Activated CD8-positive, alpha-beta memory T cell treated with anti-CD3 and anti-CD28 coated beads for 36 hours (primary cell): ENCODE data around the gene ZBTB34. TPM values are rescaled to one million over a fixed set of nuclear protein-coding genes. Genes with fewer than 3 reads are reported as not detected.

ENCODE experiments used
- CTCF ChIA-PET: fragments of 350-600 bp; sonication (Branson Sonifier 250); formaldehyde crosslinking; loops from one replicate; lab custom pipeline; 2021; ENCODE audit warnings: antibody characterized with exemption; lab: Charles Lee
- POLR2A ChIA-PET: fragments of 350-600 bp; sonication (Branson Sonifier 250); formaldehyde crosslinking; loops from one replicate; lab custom pipeline; 2021; ENCODE audit warnings: antibody characterized with exemption; lab: Charles Lee
- total RNA-seq, 2 experiments: library from RNA; stranded (reverse); gene quantifications; one replicate each; pipeline ENCODE4 v1.2.3, GENCODE V29; 2021

ZBTB34 gene
- total RNA-seq, 2 experiments from 2014 or later, result 5.5 to 5.9 TPM

DNA sequence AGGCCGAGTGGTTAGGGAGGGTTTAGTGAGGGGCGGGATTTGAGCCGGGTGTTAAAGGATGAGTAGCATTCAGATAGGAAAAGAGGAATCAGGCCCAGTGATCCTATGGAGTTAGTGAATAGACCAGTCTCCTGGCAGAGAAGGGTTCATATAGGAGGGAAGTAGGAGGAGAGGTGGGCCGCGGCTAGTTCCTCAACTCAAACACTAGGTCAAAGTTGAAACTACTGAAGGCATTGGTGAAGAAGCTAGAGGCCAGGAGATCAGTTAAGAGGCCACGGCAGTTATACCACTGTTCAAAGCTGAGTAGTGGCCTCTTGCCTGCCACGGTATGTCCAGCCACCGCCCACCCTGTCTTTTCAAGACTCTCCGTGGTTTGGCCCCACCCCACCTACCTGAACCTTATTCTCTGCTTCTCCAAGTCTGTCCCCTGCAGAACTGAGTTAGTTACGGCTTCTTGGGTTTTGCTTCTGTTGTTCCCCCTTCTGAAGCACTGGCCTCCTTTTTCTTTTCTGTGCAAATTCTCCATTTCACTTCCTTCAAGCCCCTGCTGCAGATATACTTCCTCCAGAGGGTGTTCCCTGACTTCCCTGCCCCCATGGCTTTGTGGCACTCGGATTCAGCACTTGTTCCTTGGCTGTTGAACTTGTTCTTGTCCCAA lies 1.8 kb downstream of the ZBTB34 start:
- POLR2A ChIA-PET, result no interaction called here
- CTCF ChIA-PET, result interaction anchor here (1.1 to 2.1 kb wide), 2 partner anchors 10 to 28 kb away, joined by 3 to 4 read pairs; no protein-coding TSS in a partner anchor

DNA sequence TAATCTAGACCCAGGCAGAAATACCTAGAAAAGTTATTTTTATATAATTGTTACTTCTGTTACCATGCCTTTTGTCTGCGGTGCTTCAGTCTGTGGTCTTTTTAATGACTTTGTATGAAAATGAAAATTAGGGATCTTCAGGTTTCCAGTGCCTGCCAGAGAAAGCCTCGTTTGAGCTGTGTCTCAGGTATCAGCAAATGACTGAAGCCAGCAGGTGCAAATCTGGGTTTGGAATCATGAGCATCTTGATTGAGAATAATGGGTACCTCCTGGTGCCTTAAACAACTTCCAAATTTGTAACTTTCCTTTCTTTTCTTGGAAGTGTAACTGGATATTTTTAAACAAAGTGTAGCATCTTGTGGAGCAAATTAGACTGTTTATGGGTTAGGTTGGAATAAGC lies 4.3 kb downstream of the ZBTB34 start:
- POLR2A ChIA-PET, result interaction anchor here (0.6 kb wide), 1 partner anchor 47 kb away, joined by 3 read pairs; no protein-coding TSS in a partner anchor
- CTCF ChIA-PET, result no interaction called here

DNA sequence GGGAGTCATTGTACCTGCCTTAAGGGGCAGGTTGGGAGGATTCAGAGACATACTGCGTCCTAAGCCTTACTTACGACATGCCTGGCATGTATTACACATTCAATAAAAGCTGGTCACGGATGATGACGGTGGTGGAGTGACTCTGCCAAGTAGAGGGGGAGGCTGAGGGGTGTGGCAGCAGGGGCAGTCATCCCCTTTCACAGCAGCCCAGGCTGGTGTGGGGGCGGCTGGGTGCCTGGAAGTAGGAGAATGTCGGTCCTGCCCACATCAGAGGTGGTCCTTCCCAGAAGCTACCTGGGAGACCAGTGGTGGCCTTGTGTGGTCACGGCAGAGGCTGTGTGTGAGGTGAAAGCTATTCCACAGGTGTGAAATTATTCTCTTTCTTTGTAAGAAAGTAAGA lies 8.9 kb downstream of the ZBTB34 start:
- CTCF ChIA-PET, result no interaction called here
- POLR2A ChIA-PET, result interaction anchor here (0.6 kb wide), 1 partner anchor 1137 kb away, joined by 3 read pairs; no protein-coding TSS in a partner anchor

DNA sequence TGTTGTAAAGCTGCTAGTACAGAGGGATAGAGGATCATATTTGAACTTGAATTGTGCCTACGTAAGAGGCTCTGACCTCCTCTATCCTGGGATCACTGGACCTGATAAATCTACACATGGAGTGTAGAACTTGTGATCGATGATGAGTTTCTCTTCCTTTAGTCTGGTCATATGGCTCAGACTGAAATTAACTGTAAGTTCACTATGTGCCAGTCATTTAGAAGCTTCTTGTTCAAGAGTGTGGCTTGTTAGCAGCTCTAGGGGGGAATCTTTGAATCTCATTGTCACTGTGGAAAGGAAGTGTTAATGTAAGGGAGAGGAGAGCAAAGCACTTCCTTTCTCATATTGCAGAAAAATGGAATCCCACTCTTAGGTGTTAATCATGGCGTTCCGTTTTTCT lies 12.1 kb downstream of the ZBTB34 start:
- ChIA-PET CTCF (interaction anchor here (1.0 kb wide), 1 partner anchor 37 kb away, joined by 3 read pairs; no protein-coding TSS in a partner anchor), POLR2A (interaction anchor here (1.0 kb wide), 1 partner anchor 13 kb away, joined by 3 read pairs; no protein-coding TSS in a partner anchor)

DNA sequence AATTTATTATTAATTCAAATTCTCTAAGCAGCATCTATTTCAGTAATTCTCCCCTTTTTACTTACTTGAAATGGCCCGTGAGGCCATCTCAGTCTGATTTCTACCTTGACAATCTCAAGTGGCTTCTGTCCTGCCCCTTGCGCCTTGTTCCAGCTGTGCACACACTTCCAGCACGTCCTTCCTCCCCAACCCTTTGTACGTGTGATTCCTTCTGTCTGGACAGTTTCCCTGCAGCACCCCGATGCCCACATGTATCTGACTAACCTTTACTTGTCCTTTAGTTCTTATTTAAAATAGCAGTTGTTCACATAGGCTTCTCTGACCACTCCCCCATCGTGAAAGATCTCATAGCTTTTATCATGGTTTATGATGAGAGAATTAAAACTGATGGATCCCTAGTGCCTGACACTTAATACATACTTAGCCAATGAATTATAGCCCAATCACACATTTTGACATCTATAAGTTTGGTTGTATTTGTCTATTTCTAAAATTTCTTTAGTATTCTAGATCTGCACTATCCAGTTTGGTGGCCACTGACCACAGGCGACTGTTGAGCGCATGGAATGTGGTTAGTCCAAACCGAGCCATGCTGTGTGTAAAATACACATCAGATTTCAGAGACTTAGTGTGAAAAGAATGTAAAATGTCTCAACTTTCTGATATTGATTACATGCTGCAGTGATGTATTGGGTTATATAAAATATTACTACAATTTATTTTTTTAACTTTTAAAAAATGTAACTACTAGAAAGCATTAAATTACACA lies 14.3 kb downstream of the ZBTB34 start:
- CTCF ChIA-PET, result interaction anchor here (0.7 kb wide), 1 partner anchor 169 kb away, joined by 3 read pairs; no protein-coding TSS in a partner anchor
- POLR2A ChIA-PET, result no interaction called here

DNA sequence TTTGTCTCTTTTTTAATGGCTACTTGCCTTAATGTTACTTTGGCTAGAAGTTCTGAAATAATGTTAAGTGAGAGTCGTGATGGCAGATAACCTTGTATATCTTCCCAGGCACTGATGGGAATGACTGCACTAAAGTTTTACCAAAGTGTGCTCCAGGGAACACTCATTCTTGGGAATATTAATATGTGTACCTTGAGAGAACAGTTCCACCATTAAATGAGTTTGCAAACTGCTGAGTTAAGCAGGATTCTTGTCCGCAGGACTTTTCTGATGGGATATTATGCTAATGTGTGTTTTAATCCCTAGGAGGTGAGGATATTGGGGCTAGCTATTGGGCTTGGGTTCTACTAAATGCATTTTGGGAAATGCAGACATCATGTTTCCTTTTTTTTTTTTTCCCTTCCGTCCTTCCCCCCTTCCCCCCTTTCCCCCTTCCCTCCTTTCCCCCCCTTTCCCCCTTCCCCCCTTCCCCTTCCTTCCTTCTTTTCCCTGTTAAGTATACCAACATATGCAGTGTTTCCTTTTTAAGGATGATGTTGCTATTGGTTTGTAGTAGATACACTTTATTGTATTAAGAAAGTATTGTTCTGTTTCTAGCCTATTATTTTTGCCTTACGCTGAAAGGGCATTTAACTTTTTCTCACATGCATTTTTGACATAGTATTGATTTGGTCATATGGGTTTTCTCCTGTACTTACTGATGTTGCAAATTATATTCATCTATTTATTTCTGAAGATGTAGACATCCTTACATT lies 15.5 kb downstream of the ZBTB34 start:
- POLR2A ChIA-PET, result no interaction called here

DNA sequence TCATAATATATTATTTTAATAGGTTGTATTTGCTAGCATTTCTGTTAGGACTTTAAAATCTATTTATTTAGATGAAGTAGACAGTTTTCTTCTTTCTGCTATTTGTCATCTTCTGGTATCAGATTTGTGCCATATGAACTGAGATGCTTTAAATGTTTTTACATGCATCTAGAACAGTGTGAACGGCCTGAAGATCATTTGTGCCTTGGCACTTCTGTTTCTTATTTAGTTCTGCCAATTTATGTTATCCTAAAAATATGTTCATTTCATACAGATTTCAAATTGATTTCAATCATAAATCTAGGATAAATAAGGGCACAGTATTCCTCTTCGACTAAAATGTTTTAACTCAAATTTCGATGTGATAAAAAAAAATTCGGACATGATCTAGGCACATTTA lies 16.1 kb downstream of the ZBTB34 start:
- ChIA-PET CTCF (no interaction called here), POLR2A (no interaction called here)

More for the DNA sequence above, 15.5 kb downstream of the ZBTB34 start:
- CTCF ChIA-PET, result no interaction called here

DNA sequence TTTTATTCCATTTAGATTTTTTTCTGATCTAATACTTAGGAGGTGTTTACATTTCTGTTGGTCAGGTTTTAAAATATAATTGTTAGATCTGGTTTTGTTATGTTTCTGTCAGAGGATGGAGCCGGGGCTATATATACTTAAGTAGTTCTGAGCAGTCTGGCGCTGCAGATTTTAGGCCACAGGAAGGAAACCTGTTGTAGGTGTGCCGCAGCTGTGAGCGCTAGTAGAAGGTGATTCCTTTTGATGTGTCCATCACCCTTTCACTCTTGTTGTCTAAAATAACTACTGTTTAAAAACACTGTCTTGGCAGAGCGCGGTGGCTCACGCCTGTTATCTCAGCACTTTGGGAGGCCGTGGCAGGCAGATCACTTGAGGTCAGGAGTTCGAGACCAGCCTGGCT lies 17.0 kb downstream of the ZBTB34 start:
- ChIA-PET CTCF (interaction anchor here (1.2 kb wide), 1 partner anchor 10 kb away, joined by 3 read pairs; no protein-coding TSS in a partner anchor), POLR2A (no interaction called here)

DNA sequence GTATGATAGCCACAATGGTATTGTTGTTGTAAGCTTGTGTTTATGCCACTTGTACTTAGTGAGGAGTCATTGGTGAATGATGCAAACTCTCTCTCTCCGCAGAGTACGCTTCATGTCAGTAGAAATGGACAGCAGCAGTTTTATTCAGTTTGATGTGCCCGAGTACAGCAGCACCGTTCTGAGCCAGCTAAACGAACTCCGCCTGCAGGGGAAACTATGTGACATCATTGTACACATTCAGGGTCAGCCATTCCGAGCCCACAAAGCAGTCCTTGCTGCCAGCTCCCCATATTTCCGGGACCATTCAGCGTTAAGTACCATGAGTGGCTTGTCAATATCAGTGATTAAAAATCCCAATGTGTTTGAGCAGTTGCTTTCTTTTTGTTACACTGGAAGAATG lies 18.8 kb downstream of the ZBTB34 start:
- ChIA-PET POLR2A (no interaction called here), CTCF (interaction anchor here (1.5 kb wide), 1 partner anchor 20 kb away, joined by 5 read pairs; no protein-coding TSS in a partner anchor)

DNA sequence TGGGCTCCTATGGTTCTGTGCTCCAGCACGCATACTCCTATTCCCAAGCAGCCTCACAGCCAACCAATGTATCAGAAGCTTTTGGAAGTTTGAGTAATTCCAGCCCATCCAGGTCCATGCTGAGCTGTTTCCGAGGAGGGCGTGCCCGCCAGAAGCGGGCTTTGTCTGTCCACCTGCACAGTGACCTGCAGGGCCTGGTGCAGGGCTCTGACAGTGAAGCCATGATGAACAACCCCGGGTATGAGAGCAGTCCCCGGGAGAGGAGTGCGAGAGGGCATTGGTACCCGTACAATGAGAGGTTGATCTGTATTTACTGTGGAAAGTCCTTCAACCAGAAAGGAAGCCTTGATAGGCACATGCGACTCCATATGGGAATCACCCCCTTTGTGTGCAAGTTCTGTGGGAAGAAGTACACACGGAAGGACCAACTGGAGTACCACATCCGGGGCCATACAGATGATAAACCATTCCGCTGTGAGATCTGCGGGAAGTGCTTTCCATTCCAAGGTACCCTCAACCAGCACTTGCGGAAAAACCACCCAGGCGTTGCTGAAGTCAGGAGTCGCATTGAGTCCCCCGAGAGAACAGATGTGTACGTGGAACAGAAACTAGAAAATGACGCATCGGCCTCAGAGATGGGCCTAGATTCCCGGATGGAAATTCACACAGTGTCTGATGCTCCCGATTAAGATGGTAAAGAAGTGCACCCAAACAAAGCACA lies 19.9 kb downstream of the ZBTB34 start:
- CTCF ChIA-PET, result interaction anchor here (1.5 kb wide), 1 partner anchor 21 kb away, joined by 5 read pairs; no protein-coding TSS in a partner anchor
- POLR2A ChIA-PET, result no interaction called here

DNA sequence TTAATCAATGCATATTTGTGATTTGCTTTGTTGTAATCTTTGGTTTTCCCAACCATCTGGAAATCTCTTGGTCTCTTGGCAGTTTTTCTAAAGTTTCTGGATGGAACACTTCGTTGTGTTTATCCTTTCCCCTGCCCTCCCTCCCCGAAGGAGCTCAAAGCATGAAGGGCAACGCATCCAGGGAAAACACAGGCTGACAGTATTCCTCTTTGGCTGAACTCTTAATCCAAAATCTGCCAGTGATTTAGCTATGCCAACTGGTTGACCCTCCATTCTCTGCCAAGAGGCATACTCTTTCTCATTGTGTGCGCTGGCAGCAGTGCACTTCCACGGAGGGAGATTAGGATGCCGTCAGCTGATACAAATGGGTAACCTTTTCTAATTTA lies 20.5 kb downstream of the ZBTB34 start:
- CTCF ChIA-PET, result no interaction called here

DNA sequence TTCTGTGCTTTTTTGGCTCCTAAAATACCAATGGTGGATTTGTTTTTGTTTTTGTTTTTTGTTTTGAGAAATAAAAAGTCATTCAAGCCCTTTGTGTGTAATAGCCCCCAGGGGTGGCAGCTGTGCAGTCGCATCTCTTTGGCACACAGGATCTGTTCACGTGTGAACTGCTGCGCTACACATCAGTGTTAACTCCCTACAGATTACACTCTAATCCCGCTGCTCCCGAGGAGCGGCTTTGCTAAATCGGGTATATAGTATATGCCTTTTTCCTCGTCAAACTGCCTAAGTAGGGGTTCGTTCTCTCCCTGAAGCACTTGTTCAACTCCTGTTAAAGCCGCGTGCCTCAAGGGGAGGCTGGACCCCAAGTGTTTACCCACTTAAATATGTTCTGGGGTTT lies 22.3 kb downstream of the ZBTB34 start:
- ChIA-PET POLR2A (no interaction called here), CTCF (no interaction called here)

More for the DNA sequence above, 20.5 kb downstream of the ZBTB34 start:
- POLR2A ChIA-PET, result no interaction called here

DNA sequence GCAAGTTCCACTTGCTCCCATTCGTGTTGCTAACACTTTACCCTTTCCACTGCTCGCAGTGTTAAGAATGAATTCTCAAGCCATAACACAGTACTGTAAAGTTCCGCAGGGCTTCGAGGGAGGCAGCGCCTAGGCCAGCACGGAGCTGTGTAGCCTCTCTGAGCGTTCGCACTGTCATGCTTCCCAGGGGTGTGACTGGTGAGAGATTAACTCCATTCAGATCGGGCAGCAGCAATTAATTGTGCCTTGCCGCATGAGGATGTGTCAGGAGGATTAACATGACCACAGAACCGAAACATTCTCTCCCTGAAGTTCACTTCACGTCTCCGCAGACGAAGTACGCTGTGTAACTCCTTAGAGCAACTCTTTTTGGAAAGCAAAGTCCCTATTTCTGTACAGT lies 23.2 kb downstream of the ZBTB34 start:
- POLR2A ChIA-PET, result no interaction called here
- CTCF ChIA-PET, result no interaction called here

DNA sequence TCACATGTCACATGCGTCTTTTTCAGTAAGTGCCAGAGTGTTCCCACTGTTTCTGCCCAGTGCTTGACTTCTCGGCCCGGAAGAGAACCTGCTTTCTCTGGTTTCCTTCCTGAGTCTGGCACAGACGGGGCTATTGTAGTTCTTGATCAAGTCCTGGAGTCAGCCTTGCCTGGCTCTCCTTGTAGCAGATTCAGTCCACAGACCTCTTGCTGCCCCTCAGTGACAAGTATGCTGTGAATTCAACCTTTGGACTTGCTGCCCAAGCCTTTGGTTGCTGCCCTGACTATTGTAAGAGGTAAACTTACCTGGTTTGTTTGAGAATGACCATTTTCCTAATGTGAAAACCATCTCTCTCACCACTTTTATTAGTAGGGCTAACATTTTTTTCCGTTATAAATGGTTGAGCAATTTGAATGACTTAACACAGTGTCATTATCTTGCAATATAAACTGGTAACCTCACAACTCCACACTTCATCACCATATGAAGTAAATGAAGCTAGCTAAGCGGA lies 24.7 kb downstream of the ZBTB34 start:
- POLR2A ChIA-PET, result no interaction called here
- CTCF ChIA-PET, result no interaction called here

DNA sequence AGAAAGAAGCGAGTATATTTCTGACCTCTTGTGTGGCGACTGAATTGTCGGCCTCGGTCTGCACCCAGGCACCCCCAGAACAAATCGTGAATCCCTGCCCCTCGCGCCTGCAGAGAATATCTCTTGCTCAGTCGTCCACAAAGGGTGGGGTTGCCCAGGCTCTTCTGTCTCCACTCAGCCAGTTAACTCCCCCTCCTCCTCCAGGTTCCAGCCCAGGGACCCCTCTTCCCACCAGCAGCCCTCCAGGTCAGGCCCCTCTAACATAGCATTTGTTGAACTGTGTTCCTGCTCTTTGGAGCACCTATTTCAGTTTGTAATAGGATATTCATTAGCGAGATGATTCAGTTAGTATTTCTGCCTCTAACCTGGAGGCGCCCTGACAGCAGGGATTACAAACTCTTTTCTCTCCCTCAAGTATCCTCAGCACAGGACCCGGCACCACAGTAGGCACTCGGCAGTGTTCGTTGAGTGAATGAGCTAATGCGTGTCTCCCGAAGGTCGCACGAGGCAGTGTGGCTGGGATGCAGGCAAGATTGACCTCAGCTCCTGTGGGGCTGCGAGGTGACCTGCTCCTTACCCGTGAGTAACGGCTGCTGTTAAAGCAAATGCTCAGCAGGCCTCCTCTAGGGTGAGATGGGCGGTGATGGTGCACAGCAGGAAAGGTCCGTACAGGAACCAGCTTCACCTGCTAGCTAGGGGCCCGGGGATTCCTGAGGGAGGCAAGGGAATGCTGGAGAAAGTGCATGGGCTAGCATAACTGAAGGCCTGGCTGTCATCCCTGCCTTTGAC lies 25.8 kb downstream of the ZBTB34 start:
- POLR2A ChIA-PET, result no interaction called here

DNA sequence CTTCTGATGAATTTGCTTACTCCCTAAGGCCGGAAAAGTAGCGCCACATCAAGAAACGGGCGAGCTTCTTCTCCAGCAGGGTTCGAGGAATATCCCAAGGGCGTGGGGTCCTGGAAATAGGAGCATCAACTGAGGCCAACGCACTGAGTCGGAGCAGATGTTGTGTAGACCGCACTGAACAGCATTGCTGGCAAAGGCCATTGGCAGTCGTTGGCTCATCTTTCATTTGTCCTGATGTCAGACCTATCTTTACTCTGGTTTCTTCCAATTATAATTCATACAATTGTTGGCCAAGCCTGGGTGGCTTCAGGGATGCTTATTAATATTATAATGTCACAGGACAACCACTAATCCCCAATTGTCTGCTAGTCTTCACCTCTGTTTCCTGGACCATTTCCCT lies 26.5 kb downstream of the ZBTB34 start:
- ChIA-PET POLR2A (no interaction called here), CTCF (no interaction called here)

More for the DNA sequence above, 25.8 kb downstream of the ZBTB34 start:
- CTCF ChIA-PET, result no interaction called here

DNA sequence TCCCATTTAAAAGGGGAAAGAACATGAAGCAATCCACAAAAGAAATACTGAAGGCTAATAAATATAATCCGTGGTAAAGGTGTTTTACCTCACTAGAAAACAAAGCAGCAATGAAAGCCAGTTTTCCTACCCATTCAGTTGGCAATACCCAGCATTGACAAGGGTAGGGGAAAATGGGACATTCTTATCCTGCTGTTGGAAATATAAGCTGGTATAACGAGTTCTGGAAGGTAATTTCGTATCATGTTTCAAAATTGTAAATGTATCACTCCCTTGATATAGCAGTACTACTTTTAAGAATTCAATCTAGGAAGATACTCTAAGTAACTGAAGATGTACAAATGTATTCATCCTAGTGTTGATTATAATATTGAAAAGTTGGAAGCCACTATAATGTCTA lies 31.2 kb downstream of the ZBTB34 start:
- CTCF ChIA-PET, result no interaction called here
- POLR2A ChIA-PET, result no interaction called here

DNA sequence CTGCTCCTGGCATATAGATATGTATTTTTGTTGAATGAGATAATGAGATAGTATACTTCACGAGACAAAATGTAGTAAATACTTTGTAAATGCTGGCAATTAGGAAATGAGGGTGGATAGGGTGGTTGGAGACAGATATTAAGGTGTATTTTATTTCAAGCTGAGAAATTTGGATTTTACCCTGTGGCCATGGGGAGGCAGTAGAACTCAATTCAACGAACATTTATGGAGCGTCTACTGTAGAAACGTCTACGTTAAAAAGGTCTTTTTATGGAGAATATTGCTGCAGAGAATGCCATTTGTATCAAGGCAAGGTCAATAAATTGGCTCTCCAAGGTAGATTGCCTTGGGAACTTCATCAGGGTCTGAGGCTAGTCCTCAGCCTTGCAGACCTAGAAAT lies 32.6 kb downstream of the ZBTB34 start:
- ChIA-PET POLR2A (no interaction called here), CTCF (no interaction called here)
